KMS-11 (cell line): Measurements from ENCODE around the gene DUOX1.
"Not testable (repeated sequence)": the region's sequence is repeated elsewhere in the genome, so short reads cannot be mapped to it uniquely, and the experiment has no call there.

Experiments used
- H2AFZ ChIP-seq: fragments of 200-600 bp; sonication (generic); 2 replicates; pipeline ENCODE4 v1.6.1; 2016; ENCODE audit warnings: antibody characterized with exemption, mixed run types, low read depth
- H3K27ac ChIP-seq: fragments of 200-600 bp; sonication (generic); 2 replicates; pipeline ENCODE4 v1.6.1; 2016; ENCODE audit warnings: mild to moderate bottlenecking, mixed run types
- H3K27me3 ChIP-seq: fragments of 200-600 bp; sonication (generic); 2 replicates; pipeline ENCODE4 v1.6.1; 2017; ENCODE audit warnings: mild to moderate bottlenecking, low read depth, mixed run types, moderate library complexity; ENCODE audit not compliant: insufficient read depth
- H3K36me3 ChIP-seq: fragments of 200-600 bp; sonication (generic); 2 replicates; pipeline ENCODE4 v1.6.1; 2017; ENCODE audit warnings: mild to moderate bottlenecking, mixed run types; ENCODE audit not compliant: insufficient read depth
- H3K4me1 ChIP-seq: fragments of 200-600 bp; sonication (generic); 2 replicates; pipeline ENCODE4 v1.6.1; 2016; ENCODE audit warnings: mild to moderate bottlenecking, low read depth, mixed run types; ENCODE audit not compliant: poor library complexity, severe bottlenecking
- H3K4me2 ChIP-seq: fragments of 200-600 bp; sonication (generic); 2 replicates; pipeline ENCODE4 v1.7.0; 2016; ENCODE audit warnings: mild to moderate bottlenecking, mixed run types
- H3K4me3 ChIP-seq: fragments of 200-600 bp; sonication (generic); IDR thresholded peaks from 2 replicates; pipeline ENCODE4 v1.6.1; 2017; ENCODE audit warnings: low read depth, low read length, mixed read lengths; ENCODE audit not compliant: insufficient read depth
- H3K79me2 ChIP-seq: fragments of 200-600 bp; sonication (generic); 2 replicates; pipeline ENCODE4 v1.6.1; 2016; ENCODE audit warnings: low read depth, mixed run types; ENCODE audit not compliant: insufficient read depth
- H3K9ac ChIP-seq: fragments of 200-600 bp; sonication (generic); 2 replicates; pipeline ENCODE4 v1.6.1; 2016; ENCODE audit warnings: mild to moderate bottlenecking, mixed run types
- H4K20me1 ChIP-seq: fragments of 200-600 bp; sonication (generic); 2 replicates; pipeline ENCODE4 v1.6.1; 2016; ENCODE audit warnings: mild to moderate bottlenecking, mixed run types; ENCODE audit not compliant: insufficient read depth
- TF ChIP-seq, protein P1 (sequence below): fragments of 200-600 bp; sonication (generic); conservative IDR thresholded peaks from 2 replicates; pipeline ENCODE4 v1.6.1; 2017; ENCODE audit warnings: low read depth, mild to moderate bottlenecking, antibody characterized with exemption, low read length, moderate library complexity, mixed read lengths

DUOX1 gene

DNA sequence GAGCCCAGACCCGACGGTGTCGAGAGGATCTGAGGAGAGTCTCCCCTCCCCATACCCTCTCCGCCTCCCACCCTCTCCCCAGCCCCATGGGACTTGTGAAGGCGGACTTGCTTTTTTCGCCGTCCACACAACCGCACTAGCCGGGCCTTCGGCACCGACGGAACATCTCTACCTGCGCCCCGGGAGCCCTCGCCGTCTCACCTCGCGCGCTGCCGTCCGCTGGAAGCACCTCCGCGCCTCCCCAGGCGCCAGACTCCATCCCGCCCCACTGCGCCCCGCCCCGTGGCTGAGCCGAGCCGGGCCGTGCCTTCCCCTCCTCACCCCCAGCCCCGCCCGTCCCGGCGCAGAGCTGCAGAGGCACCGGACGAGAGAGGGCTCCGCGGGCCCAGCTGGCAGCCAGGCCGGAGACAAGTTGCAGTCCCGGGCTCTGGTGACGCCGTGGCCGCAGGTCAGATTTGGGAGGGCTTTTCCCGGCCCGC is at the start of gene DUOX1, which contains the start of gene DUOXA1:
Gene DUOX1 (plus strand): TSS at position 344 of the 479 bp plus-strand sequence. CDS start 1,973 bp downstream, outside the sequence.
Gene DUOXA1 (minus strand): TSS at position 229 of the 479 bp plus-strand sequence. CDS start 6,865 bp downstream, outside the sequence.
- no peaks in the 10 kb centered on the region for H3K27me3 ChIP-seq
- H3K79me2 ChIP-seq: no peaks in the 10 kb centered on the region
- no peak within 1 kb of the TSS for H2AFZ ChIP-seq
- H3K4me1 ChIP-seq: no peaks in the 10 kb centered on the region
- no peak within 1 kb of the TSS for H3K9ac ChIP-seq
- no peak within 1 kb of the TSS for H3K4me2 ChIP-seq
- TF ChIP-seq, protein P1, sequence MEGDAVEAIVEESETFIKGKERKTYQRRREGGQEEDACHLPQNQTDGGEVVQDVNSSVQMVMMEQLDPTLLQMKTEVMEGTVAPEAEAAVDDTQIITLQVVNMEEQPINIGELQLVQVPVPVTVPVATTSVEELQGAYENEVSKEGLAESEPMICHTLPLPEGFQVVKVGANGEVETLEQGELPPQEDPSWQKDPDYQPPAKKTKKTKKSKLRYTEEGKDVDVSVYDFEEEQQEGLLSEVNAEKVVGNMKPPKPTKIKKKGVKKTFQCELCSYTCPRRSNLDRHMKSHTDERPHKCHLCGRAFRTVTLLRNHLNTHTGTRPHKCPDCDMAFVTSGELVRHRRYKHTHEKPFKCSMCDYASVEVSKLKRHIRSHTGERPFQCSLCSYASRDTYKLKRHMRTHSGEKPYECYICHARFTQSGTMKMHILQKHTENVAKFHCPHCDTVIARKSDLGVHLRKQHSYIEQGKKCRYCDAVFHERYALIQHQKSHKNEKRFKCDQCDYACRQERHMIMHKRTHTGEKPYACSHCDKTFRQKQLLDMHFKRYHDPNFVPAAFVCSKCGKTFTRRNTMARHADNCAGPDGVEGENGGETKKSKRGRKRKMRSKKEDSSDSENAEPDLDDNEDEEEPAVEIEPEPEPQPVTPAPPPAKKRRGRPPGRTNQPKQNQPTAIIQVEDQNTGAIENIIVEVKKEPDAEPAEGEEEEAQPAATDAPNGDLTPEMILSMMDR: no peak
- H3K27ac ChIP-seq: no peak within 1 kb of the TSS
- no peaks in the 10 kb centered on the region for H3K36me3 ChIP-seq
- H4K20me1 ChIP-seq: no peaks in the 10 kb centered on the region
- H3K4me3 ChIP-seq: no peak within 1 kb of the TSS

GRCh38 chr15:45080593-45080992 is 49.2 kb upstream of the DUOX1 start:
- H3K4me3 ChIP-seq, H2AFZ ChIP-seq, H3K4me2 ChIP-seq, H3K4me1 ChIP-seq, H3K36me3 ChIP-seq, H3K79me2 ChIP-seq, H3K27ac ChIP-seq, H3K9ac ChIP-seq, H4K20me1 ChIP-seq, H3K27me3 ChIP-seq: not testable (repeated sequence)

DNA sequence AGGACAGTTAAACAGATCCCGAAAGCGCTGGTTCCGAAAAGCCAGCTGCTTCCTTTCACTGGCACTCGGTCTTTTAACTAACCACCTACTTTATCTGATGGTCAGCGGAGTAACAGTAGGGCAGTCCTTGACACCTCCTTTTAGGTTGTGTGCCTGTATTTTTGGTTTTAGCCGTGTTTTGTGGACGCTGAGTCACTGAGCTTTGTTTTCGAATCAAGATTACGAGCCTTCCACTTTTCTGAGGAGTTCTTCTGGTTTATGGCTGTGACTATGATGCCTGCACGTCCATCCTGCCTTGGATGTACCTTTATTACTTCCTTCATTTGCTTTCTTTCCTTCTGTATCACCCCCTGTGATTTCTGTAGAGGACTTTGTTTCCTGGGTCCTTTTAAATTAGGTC is 47.4 kb upstream of the DUOX1 start:
- H4K20me1 ChIP-seq, H3K27ac ChIP-seq, H2AFZ ChIP-seq, H3K79me2 ChIP-seq, H3K27me3 ChIP-seq, H3K4me1 ChIP-seq, H3K9ac ChIP-seq, H3K36me3 ChIP-seq, H3K4me2 ChIP-seq, H3K4me3 ChIP-seq: not testable (repeated sequence)

DNA sequence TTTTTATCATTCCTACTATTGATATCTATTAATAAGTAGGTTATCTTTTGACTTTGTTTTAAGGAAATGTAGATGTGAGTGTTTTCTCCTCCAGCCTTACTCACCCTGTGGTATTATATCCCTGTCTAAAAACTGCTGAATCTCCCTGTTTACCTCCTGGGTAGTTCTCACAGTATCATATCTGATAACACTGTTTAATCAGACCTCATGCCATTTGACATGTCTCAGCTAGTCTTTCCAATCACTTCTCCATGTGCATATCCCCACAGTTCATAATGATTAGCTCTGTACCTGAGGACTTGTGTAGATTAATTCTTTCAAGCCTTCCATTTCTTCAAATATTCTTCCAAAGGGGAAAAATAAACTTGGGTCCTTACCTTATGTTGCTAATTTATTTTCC is 46.6 kb upstream of the DUOX1 start:
- Histone ChIP-seq H3K4me2 (no peak overlapping the region), H3K27me3 (no peaks in the 10 kb centered on the region), H2AFZ (no peak overlapping the region), H3K4me3 (no peak overlapping the region), H3K27ac (no peak overlapping the region), H3K36me3 (no peaks in the 10 kb centered on the region), H3K9ac (no peak overlapping the region), H3K79me2 (no peaks in the 10 kb centered on the region), H4K20me1 (no peaks in the 10 kb centered on the region), H3K4me1 (no peaks in the 10 kb centered on the region)
- TF ChIP-seq, protein P1: no peak

DNA sequence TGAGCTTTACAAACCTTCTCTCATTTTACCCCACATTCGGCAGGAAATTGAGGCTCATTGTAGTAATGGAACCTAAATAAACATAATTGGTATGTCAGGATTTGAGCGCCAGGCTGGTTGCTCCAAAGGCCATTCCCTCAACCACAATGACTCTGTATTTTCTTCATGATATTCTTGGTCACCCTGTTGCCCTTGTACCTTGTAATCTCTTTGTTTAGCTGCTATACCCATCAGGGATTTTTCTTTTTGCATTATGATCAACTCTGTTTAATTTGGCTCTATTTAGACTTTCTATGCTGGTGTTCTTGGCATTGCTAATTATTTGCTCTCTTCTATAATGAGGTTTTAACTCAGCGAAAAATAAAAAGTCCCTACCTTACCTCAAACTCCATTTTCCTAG is 45.6 kb upstream of the DUOX1 start:
- Histone ChIP-seq H2AFZ (no peak overlapping the region), H3K36me3 (no peaks in the 10 kb centered on the region), H3K4me2 (no peak overlapping the region), H3K9ac (no peak overlapping the region), H3K4me3 (no peak overlapping the region), H3K79me2 (no peaks in the 10 kb centered on the region), H3K27ac (no peak overlapping the region), H3K4me1 (no peaks in the 10 kb centered on the region), H4K20me1 (no peaks in the 10 kb centered on the region), H3K27me3 (no peaks in the 10 kb centered on the region)
- TF ChIP-seq, protein P1: no peak
